Globus pallidus (tissue), 1 donor: ENCODE results near the gene FAM32A.

Source experiments
- DNase-seq: peaks from one replicate; pipeline ENCODE4 v3.0.0-alpha.2; 2015; ENCODE audit warnings: low spot score

FAM32A gene

DNA sequence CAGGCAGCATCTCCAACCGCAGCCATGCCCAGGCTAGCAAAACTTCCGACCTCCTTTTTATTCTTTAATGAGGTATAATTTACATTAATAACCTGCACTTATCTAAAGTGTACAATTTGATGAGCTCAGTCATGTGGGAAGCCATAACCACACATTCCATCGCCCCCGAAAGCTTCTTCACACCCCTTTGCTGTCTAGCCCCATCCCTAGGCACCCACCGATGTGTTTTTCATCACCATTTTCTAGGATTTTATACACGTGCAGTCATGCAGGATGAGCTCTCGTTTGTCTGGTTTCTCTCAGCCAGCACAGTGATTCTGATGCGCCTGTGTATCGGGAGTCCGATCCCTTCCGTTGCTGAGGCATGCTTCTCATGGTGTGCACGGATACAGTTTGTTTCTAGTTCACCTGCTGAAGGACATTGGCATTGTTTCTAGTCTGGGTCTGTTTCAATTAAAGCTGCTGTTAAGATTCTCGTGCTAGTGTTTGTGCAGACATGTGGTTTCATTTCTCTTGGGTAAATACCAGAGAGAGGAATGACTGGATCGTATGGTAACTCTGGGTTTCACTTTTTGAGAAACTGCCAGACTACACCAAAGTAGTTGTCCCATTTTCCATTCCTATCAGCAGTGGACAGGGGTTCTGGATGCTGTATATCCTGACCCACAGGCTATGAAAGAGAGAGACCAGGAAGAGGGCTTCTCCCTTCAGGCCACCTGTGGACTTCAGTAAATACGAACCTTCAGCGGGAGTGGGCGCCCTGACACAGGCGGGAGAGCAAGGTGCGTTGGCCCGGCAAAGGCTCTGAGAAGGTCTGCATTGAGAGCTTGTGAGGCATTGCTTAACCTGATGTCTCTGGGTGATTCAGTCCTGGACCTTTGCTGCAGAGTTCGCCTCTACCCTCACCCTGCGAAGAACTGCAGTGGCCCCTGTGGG lies 17.4 kb downstream of the FAM32A start:
- DNase-seq, result no peak

DNA sequence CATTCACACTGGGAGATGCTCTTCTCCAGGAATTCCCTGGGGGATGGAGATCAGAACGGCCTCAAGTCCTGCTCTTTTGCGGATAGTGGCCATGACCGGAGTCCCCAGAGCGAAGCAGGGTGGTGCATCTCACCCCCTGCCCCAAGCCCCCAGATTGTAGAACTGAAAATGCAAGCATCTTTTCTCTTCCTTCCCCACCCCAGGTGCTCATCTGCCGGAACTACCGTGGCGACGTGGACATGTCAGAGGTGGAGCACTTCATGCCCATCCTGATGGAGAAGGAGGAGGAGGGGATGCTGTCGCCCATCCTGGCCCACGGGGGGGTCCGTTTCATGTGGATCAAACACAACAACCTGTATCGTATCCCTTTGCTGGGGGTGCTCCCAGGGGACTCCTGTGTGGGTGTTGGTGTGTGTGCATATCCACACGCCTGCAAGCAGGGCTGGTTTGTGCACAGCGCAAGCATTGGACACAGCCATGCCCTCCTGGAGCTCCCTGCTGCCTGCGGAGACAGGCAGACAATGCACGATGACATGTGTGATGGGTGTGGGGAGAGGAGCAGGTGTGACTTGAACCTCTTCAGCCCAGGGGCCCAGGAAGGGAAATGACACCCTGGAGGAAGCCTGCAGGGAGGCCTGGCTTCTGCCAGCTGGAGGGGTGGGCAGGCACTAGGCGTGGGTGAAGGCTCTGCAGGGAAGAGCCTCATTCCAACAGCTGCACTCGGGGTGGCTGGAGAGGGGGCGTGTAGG lies 18.2 kb downstream of the FAM32A start:
- DNase-seq, result no peak

DNA sequence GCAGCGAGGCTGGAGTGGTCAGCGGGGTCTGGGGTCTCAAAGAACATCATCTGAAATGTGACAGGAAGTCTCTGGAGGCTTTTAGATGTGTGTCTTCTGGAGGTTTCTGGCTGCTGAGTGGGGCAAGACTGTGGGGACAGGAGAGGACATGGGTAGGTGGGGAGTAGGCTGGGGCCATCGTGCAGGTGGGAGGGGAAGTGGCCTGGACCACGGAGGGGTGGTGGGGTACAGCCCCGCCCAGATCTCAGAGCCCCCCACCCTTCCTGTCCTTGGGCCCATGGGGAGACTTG lies 18.7 kb downstream of the FAM32A start:
- DNase-seq, result no peak

DNA sequence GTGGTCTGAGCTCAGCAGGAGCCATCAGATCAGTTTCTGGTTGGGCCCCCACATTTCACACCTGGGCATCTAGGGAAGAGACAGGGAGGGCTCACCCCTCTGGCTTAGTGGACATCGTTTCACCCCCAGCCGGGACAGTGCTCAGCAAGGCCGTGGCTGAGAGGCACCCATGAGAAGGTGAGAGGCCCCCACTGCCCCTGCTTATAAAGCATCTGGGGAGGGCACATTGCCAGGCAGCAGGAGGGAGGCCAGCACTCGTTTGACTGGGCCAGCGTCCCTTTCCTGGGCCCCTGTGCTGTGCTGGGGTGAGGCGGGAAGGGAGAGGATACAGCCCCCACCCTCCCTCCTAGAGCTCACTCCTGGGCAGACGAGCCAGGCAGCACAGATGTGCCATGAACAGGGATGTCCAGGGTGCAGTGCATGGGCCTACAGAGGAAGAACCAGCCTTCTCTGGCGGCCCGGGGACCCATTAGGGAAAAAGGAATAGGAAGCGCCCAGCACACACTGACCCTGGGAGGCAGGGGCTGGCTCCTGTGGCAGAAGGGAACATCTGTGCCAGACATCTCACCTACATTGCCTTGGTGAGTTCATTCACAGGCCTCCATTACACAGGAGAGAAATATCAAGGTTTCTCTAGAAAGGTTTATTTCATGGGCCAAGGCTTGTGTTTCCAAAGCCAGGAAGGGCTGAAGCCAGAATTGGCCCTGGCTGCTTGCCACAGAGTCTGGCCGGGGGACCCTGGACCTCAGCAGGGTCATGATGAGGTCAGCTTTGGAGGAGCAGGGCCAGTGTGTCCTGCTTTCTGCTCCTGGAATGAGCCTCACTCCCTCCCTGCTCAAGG lies 20.2 kb downstream of the FAM32A start:
- no peak for DNase-seq

DNA sequence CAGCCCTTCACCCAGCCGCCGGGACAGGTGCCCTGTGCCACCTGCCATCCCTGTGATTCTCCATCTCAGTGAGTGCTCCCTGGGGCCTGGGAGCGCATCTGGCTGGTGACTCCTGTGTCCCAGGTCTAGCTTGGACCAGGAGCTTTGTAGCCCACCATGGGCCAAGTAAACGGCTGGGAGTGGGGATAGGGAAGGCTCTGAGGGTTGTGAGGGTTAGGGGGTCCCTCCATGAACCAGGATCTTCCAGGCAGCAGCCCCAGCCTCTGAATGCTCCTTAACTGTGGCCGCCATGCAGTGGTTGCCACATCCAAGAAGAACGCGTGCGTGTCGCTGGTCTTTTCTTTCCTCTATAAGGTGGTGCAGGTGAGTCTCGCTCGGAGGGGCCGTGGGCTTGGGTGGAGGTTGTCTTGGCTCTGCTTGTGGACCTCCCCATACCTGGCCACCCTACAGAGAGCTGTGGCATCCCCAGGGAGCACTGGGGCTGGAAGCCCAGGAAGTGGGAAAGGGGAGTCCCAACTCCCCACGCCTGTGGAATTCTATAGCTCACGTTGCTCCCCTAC lies 20.9 kb downstream of the FAM32A start:
- no peak for DNase-seq

DNA sequence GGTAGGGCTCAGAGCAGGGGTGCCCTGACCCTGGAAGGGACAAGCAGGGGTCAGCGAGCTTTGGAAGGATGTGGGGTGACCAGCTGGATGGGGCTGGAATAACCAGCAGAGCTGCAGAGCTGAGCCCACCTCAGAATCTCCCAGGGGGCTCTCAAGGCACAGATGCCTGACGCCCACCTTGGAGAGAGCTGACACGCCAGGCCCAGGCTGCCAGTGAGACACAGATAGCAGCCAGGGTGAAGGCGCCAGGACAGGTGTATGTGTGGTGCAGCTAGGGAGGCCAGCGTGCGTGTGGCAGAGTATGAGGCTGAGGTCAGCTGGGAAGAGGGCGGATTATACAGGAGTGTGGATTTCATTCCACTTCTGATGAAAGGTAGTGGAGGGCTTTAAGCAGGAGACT lies 21.4 kb downstream of the FAM32A start:
- no peak for DNase-seq

DNA sequence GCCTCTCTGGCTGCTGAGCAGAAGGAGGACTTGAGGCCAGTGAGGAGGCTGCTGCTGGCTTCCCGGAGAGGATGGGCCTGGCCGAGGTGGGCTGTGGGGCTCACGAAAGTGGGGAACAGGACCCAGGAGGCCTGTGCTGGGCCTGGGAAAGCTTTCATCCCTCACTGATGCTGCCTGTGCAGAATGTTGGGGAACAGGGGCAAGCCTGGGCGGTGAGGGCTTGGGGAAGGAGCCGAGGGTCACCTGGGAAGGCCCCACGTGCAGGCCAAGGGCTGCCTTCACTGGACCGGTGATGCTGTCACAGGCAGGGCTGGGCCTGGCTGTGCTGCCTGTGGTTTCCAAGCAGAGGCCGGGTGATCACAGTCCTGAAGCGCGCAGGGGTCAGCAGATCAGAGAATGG lies 21.9 kb downstream of the FAM32A start:
- no peak for DNase-seq

DNA sequence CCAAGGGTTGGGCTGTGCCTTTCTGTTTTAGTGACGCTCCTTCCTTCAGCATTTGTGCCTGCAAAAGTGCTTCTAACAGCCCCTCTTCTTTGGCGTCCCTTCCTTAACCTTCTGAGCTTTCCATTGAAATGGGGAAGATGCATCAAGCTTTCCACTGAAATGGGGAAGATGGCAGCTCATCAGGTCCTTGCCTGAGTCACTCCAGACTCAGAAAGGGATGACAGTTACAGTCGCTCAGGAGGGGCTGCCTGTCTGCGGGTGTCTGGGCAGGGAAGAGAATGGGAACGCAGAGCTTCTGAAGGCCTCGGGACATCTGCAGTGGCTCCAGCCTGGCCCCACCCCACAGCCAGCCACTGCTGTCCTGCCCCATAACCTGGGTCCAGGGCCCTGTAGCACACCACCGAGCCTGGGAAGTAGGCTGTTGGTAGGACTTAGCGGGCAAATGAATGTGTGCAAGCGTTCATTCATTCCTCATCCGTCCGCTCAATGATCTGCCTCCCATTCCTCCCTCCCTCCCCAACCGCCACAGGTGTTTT lies 22.3 kb downstream of the FAM32A start:
- no peak for DNase-seq

DNA sequence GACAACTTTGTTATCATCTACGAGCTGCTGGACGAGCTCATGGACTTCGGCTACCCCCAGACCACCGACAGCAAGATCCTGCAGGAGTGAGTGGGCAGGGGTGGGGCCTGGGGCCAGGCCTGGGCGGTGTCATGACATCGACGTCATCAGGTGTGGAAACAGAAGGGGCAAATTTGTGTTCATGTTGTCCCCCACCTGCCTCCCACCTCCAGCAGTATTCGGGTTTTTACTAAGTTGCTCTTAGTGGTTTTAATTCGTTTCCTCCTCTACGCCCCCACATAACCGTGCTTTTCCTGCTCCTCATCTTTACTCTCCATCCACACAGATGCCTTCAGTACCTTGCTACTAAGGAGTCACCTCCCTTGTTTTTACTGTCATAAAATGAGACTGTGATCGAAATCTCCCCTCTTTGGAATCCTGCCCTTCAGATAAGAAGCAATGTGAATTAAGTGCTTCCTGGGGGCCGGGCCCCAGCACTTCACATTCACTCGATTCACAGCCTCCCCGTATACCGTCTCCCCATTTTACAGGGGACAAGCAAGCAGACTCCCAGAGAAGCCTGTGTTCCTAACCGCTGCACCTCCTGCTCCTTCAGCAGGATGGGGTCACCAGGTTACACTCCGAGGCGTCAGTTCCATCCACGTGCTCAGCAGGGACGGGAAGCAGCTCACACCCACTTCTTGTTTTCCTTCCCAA lies 23.0 kb downstream of the FAM32A start:
- DNase-seq, result no peak

DNA sequence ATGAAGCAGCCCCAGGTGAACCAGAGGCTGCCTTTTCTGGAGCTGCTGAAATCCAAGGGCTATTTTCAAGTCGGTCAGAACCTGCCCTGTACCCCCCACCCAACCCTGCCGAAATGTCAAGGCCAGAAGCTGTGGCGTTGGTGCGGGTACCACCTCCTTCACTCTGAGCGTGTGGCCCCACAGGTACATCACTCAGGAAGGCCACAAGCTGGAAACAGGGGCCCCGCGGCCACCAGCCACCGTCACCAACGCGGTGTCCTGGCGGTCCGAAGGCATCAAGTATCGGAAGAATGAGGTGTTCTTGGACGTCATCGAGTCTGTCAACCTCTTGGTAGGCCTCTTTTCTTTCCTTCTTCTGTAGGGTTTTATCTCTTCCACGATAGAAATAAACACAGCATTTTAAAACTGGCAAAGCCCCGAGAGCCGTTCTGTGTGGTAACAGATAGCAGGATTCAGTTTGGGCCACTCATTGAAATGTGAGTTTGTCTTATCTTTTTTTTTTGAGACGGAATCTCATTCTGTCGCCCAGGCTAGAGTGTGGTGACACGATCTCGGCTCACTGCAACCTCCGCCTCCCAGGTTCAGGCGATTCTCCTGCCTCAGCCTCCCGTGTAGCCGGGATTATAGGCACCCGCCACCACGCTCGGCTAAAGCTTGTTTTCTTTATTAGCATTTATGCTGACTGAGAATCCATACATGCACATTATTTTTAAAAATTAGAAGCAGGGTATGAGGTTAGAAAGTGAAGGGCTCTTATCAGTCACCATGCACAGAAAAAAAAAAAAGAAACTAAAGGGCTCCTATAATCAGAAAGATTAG lies 23.8 kb downstream of the FAM32A start:
- no peak for DNase-seq

DNA sequence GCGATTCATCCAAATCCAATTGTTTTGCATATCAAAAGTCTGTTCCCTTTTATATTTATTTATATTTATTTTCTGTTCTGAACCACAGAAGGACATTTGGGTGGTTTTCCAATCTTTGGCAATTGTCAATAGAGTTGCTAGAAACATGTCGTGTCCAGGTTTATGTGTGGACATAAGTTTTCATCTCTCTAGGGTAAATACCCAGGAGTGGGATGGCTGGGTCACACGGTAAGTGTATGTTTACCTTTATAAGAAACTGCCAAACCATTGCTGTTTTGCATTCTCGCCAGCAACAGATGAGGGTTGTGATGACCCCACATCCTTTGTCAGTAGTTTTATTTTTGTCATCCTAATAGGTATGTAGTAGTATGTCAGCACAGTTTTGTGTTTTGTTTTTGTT lies 25.0 kb downstream of the FAM32A start:
- no peak for DNase-seq

DNA sequence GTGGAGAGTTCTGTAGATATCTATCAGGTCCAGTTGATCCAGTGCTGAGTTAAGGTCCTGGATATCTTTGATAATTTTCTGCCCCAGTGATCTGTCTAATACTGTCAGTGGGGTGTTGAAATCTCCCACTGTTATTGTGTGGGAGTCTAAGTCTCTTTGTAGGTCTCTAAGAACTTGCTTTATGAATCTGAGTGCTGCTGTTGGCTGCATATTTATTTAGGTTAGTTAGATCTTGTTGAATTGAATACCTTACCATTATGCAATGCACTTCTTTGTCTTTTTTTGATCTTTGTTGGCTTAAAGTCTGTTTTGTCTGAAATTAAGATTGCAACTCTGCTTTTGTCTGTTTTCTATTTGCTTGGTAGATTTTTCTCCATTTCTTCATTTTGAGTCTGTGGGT lies 27.9 kb downstream of the FAM32A start:
- no peak for DNase-seq

DNA sequence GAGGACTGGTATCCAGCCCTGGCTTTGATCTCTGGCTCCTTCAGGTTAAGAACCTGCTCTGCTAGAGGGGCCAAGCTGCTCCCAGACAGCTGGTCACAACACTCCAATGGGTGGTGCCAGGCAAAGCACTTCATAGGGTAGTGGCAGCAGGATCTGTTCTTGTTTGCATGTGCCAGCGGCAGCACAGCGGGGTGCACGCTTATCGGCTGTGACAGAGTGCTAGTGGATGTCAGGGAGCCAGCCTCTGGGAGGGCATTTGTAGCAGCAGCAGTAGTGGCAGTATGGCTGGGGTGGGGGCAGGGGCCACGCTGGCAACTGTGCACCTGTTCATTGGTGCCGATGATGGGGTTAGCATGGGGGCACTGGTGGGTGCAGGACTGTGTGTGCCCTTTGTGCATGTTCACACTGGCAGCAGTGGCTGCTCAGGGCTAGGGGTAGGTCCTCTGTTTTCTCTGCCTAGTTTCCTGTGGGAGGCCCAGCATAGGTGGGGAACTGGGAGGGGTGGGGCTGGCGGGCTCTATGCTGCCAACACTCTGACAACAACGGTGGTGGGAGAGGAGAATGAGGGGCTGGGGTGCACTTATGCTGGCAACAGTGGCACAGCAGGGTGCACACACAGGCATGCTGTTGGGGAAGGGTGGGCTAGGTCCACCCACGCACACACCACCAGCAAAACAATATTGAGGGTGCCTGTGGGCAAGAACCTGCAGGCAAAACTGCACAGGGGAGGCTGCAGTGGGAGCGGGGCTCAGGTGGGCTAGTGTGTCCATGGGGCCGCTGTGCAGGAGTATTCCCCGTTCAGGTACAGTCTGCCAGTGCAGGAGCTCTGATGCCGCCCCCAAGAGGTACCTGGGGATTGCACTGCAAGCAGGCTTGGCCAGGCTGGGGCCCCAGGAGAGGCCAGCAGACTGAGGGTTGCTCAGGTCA lies 31.8 kb downstream of the FAM32A start:
- DNase-seq, result no peak

DNA sequence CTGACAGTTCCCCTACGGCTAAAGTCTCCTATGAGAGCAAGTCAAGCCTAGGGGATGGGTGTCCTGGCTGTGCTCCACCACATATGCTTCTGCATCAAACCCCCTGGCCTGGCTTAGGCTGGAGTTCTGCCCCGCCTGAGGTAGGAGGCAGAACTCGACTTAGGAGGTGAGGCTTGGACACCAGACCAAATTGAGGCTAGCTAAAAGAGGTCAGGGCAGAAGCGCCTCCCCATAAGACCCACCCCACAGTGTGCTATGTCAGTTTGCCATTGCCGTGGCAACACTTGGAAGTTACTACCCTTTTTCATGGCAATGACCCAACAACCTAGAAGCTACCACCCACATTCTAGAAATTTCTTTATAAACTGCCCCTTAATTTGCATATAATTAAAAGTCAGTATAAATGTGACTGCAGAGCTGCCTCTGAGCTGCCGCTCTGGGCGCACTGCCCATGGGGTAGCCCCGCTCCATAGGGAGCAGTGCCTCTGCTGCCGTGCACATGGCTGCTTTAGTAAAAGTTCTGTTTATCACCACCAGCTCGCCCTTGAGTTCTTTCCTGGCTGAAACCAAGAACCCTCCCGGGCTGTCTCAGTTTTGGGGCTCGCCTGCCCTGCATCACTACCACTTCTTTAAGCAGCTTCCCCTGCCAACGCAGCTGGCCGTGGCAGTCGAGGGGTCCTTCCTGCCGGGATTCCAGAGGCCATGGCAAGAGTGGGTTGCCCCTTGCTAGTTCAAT lies 32.7 kb downstream of the FAM32A start:
- no peak for DNase-seq

DNA sequence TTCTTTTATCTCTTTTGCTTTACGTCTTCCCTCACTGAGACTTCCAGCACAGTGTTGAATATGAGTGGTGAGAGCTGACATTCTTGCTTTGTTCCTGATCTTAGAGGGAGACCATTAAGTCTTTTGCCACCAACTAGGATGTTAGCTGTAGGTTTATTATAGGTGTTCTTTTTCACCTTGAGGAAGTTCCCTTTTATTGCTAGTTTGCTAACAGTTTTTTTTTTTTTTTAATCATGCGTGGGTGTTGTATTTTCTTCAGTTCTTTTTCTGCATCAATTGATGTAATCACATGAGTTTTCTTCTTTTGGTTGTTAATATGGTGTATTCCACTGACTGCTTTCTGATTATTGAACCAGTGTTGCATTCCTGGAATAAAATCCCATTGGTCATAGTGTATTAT lies 33.6 kb downstream of the FAM32A start:
- no peak for DNase-seq

DNA sequence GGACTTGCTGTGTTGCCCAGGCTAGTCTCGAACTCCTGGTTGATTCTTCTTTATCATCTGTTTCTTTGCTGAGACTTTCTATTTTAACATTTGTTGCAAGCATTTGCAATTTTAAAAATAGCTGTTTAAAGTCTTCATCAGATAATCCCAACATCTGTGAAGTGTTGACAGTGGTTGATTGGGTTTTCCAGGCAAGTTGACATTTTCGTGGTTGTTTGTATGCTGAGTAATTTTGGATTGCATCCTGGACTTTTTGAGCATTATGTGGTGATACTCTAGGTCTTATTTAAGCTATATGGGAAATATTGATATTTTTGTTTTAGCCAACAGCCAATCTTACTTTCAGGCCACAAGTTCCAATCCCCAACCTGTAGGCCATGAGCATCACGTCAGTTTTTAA lies 37.6 kb downstream of the FAM32A start:
- DNase-seq, result no peak

DNA sequence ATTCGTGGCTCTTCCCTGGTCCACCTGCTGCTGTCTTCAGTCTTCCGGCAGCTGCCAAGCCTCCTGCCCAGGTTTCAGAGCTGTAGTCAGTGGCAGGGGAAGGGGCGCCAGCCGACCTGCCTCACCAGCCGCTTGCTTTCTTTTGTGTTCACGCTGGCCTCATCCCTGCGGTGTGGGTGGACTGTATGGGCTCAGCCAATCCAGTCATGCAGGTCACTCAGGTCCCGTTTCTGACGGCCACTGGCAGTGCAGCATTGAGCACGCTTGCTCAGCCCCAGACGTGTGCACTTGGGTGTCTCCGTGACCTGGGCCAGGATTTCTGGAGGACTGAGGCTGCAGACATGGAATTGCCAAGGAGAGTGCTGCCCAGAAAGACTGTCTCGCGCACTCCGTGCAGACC lies 38.5 kb downstream of the FAM32A start:
- DNase-seq, result no peak

DNA sequence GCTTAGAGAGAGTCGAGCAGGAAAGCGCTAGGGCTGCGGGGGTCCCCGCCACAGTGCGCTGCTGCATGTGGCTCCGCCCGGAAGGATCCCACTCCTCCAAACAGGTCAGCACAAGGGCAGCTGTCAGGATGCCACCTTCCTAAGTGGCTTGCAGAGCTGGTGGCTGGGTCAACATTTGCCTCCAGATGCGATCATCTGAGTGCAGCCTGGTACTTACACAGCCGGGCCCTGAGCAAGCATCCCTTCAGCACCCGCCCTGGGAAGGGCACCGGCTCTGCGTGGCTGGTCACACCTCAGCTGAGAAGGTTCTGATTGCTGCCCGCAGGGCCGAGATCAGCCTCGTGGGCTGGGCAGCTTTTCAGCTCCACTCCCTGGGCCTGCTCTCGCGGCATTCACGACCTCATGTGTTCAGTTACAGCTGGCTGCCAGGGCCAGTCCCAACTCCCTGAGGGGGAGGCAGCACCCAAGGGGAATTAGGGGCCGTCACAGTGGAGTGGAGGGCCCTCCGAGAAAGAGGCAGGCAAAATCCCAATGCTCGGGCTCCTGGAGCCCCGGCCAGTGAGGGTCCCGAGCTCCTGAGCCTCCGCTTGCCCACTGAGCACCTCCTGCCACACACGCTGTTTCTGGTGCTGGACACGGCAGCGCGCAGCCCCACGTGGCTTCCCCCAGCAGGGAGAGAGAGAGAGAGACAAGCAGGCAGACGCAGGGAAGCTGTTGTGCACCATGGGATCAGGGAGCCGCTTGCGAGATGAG lies 39.3 kb downstream of the FAM32A start:
- no peak for DNase-seq
